Colon (tissue), 2 donors: ENCODE data around the gene TRIM40.

Experiments
- FAIRE-seq: peaks from 2 replicates; lab custom pipeline; 2012; peaks lifted over from hg19 to GRCh38; lab: Jason Lieb, UNC
- donor health status: control.
- donor health status: control.

The TRIM40 gene, protein sequence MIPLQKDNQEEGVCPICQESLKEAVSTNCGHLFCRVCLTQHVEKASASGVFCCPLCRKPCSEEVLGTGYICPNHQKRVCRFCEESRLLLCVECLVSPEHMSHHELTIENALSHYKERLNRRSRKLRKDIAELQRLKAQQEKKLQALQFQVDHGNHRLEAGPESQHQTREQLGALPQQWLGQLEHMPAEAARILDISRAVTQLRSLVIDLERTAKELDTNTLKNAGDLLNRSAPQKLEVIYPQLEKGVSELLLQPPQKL

DNA sequence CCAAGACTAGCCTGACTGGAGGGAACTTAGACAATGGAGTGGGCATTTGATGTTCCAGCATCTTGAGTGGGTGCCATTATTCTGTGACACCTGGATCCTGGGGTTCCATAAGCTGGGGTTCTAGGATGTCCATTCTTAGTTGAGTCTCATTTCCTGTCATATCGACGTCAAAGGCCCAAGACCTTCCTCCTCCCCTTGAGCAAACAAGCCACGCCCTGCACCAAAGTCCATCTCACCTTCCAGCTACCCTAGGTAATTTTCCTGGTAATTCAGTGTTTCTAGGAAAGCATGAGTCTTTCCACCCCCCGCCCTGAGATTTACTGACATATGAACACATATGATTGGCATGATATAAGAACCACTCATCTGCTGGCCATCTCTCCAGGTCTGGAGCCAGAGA, at the start of gene TRIM40:
TSS of gene TRIM40 (plus strand) at position 384 of the 400 bp plus-strand sequence. CDS start 897 bp downstream, outside the sequence.
- no peak for FAIRE-seq

DNA sequence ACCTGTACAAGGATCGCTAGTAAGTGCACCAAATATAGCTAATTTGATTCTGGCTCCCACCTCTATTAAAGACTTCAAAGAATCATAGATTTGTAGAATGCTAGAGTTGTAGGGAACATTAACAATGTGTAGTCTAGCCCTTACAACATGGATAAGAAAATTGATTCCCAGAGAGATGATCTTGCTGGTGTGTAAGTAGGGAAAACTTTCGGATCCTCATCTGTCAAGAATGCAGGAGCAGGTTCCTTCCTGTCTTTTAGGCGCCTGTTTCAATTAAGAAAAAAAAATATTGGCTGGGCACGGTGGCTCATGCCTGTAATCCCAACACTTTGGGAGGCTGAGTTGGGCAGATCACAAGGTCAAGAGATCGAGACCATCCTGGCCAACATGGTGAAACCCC, 48.1 kb upstream of the TRIM40 start:
- no peak for FAIRE-seq

DNA sequence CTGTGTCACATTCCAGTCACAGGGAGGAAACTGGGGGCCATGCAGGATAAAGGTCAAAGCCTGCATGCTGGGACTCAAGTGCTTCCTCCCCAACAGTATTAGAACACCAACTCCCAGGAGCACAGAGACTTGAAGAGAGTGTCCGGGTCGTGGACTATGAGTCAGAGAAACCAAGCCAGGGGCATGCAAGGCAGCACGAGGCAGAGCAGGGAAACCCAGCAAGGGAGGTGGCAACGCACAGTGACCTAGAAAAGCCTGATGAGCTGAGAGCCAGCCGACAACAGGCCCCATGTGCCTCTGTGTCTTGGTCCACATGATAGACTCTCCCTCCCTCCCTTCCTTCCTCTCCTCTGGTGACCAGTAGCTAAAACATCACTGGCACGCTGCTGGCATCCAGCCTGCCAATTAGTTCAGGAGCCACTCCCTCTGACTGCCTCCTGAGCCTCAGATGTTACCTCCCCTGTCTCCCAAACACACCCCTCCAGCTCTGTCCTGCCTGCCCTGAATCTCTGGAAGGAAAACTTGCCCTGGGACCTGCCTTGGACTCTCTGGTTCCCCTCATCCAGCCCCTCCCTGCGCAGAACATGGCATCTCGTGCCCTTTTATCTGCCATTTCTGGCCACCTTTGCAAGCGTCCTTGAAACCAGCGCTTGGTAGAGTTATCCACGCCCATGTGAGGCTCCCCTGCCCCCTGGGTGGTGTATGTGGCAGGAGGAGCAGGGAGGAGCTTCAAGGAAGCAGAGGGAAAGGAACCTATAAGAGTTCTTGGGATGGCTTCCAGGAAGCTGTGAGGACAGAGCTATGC, 44.2 kb upstream of the TRIM40 start:
- FAIRE-seq, result no peak

DNA sequence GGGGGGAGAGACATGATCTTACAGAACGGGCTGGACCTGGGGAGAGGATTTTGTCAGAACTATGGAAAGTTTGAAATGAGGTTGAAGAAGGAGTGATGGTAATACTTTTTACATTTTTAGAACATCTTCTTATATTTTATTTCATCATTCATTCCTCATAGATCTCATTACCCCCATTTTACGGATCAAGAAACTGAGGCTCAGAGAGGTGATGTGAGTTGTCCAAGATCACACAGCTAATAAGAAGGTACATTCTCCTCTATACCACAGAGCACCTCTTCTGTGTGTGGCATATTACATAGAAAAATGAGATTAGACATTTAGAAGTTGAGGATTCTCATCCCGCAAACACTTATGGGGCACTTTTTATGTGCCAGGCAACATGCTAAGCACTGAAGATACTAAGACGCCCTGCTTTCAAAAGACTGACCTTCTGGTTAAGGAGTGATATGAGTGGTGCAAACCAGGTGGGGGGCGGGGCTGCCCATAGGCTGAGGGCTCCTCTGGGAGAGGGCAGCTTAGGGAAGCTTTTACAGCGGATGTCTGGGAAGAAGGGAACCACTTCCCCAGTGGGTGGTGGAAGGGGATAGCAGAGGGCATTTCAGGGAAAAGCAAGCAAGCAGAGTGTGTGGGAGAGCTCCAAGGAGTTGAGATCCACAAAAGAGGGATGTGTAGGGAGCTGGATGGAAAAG, 42.9 kb upstream of the TRIM40 start:
- FAIRE-seq, result no peak

DNA sequence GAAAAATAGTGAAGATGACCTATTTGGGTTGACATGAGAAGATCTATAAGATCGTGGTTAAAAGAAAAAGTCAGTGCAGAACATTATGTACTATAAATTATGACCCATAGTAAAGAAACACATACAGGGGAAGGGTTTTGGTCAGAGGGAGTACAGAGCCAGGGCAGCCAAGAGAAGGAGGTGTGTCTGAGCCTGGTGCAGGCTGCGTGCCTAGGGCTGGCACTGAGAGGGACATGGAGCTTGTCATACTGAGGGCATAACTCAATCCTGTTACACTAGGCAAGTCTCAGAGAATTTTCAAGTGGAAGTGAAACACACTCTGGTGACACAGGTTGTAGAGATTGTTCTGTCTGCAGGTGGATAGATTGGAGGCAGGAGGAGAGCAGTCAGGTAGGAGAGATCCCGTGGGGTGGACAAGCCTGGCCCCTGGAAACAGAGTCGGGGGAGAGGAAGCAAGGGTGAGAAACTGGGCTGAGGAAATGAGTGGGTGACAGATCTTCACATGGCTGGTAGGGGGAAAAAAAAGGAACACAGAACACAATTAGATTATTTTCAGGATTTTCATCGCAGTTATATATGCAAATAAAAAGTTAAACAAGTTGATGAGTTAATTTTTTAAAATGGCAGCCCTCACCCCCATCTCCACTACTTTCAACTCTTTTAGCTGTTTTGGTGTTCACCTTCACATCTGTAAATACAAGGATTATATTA, 41.8 kb upstream of the TRIM40 start:
- no peak for FAIRE-seq

DNA sequence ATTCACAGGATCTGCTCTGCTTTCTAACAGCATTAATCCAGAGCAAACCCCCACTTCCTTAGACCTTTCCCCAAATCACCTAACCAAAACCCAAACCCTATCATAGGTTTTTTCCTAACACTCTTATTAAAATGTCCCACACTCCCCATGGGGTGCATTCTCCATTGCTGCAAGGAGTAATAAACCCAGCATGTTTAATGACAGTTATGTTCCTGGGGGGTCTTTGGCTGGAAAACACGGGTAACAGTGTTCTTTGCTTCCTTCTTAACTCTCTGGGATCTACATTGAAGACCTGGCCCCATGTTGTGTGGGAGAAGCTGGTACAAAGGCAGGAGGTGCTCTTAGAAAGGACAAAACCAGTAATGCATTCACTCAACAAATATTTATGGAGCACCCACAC, 39.1 kb upstream of the TRIM40 start:
- FAIRE-seq, result no peak

DNA sequence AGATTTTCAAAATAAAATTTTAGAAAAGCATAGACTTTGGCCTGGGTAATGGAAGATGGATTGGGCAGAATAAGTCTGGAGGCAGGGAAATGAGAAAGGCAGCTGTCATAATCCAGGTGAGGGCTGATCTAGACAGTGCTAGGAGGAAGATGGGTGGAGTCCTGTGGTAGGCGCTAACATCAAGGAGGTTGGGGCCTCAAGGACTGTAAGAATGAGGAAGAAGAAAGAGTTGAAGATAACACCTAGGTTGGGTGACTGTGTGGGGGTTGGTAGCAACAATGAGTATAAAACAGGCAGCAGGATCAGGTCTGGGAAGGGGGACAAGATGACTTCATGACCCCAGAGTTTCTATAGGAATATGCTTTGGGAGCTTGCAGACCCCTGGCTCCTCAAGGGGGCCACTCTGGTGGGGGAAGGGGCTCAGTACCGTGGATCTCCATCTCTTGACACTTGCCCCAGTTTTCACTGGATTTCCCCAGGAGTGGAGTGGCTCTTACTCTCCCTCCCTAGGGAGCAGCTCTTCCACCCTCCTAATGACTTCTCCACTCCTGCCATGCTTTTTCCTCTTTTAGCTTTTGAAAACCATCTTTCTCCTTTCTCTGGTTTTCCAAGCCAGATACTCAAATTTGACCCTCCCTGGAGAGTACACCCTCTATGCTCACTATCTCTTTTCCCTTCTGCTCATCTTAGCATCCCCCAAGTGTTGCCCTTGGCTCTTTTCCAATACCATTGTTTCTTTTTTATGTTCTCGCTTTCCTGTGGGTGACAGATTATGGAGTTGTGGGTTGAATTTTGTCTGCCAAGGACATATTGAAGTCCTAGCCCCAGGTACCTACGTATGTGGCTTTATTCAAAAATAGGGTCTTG, 37.8 kb upstream of the TRIM40 start:
- FAIRE-seq, result no peak

DNA sequence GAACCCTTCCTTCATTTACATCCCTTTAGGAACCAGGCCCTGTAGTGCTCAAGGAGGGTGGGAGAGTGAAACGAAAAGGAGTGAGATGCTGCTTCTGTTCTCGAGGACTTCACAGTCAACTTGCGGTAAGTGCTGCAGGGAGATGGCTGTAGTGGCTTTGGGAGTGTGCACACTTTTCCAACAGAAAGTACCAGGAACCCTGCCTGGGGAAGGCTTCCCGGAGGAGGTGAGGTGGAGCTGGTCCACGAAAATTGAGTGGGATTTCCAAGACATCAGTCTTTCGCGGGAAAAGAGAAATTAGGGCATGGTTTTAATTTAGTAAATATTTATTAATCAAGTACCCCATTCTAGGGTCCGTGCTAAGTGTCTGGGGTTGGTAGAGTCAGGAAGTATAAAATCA, 35.8 kb upstream of the TRIM40 start:
- no peak for FAIRE-seq

DNA sequence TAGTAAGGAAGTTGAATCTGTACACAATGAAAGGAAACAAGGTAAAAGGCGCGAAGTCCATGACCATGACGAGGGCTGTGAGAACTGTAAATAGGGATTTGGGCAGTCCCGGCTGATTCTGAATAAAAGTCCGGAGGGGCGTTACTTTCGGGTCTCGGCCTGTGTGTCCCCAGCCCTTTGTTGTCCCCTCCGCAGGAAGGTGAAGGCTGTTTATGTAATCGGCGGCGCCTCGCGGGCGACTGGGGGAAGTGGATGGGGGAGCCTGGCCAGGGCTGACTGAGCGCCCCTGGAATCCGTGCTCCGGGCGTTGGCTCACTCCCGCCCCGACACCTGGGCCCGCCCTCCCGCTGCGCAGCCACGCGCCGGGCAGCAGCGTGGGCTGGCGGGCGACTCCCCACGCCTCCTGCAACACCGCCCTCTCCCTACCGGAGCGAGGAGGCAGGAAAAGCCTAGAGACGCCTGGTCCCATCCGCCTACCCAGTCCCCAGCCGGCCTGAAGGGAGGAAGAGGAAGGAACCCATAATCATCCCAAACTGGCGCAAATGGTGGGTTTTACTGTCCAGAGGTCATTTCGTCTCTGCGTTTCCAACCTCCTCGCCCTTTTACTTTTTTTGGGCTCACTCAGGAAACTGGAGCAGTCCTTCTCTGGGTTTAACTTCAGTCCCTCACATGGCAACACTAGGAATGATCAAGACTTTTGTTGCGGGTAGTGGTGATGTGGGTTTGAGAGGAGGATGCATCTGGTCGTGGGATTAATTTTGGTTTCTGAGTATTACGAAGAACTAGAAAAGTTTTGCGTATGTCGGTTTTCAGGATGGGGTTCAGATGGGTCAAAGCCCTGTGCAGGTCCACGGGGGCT, 35.1 kb upstream of the TRIM40 start:
- FAIRE-seq, result no peak

DNA sequence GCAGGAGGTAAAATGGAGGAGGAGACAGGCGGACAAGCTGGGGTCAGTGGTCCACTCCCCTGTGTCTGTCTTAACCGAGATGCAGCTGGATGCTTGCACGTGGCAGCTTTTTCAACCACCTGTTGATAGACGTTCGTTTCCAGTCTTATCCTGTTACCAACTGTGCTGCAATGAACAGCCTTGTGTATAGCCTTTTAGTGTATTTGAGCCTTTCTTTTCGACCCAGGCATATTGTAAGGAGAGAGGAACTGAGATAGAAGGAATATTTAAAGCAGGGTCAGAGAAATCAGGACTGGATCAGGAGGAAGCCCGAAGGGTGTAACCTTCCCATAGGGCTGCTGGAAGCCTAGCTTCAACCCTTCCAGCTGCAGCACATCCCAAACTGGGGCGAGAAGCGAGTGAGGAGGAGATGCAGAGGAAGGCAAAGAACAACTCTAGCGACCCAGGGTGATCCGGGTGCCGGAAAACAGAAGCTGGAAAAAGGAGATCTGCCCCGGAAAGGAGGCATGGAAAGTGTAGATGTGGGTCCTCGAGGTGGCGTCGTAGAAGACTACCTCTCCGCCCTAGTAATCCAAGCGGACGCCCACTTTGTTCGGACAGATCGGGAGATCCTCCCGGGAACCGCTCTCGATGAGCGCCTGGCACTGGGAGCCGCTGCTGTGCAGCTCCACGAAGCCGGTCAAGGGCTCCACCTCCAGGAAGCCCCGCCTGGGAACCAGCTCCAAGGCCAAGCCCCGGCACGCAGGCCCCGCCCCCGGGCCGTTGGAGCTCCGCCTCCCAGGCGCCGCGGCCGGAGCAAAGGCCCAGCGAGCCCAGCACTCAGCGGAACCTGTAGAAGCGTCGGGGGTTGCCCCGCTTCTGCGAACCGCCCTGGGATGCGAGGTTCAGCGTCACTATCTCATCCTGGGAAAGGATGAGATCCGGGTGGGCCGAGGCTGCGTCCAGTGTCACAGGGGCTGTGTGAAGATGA, 34.2 kb upstream of the TRIM40 start:
- FAIRE-seq, result no peak

DNA sequence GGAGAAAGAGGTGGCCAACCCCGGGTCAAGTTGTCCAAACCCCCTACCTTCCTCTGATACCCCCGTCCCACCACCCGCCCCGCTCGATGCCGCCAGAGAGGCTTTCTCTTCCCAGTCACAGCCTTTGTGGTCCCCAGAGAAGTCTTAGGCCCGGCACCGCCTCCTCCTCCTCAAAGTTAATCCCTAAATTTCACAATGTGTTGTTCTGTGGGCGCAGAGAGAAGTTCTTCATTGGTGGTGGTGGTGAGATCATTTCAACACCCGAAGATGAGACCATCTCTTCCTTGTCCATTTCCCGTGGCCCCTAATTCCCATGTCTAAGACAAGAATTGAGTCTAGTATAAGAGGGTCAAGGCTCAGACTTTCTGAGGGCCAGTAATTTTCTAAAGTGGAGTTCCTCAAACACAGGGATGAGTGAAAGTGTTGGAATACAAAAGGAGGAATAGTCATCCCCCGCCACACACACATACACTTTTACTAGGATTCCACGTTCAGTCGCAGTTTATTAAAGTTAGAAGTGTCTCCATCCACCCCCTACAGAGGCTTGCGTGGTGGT, 33.4 kb upstream of the TRIM40 start:
- FAIRE-seq, result no peak

DNA sequence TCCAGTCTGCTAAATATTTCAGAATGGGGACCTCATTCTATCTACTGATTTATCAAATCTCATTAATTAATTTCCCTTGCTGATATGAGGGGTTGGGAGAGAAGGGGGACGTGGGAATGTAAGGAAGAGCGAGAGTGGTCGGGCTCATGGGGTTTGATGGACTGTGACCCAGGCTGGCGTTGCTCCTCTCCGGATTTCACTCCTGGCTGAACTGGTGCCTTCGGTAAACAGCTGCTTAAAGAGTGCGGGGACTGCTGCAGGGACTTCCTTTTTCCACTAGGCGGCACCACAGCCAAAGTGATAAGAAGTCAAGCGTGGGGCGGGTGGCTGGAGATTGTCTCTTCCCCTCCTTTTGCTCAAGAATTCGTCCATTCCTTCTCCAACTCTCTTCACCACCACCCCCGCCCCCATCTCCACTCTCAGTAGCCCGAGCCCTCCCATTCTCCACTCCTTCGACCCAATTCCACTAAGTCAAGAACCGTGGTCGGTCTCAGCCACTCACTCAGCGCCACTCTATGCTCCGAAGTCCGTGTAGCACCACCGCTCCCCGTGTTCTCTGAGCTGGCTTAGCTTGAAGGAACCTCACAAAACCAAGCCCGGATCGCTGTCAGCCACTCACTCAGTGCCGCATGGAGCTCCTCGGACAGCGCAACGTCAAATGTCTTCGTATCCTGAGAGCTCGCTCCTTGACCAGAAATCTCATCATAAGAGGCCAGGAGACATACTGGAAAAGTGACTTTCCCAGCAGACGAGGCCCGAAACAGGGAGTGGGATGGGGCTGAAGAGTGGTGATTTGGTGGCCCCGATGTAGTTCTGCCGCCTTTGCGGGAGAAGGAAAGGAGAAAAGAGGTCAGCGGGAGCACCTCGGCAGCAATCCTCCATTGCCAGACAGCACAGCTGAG, 32.7 kb upstream of the TRIM40 start:
- no peak for FAIRE-seq

DNA sequence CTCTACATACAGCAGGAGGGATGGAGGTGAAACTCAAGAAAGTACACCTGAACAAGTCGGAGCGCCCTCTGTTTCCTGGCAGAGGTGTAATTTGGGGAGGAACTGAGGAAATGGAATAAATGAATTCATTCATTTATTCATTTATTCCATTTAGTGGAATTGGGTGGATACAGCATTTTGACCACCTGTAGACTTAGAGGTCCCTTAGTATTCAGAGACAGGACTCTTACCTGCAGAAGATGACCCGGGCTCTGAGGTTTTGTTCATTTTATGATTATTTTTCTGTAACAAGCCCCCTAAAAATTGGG, 32.1 kb upstream of the TRIM40 start:
- FAIRE-seq, result no peak

DNA sequence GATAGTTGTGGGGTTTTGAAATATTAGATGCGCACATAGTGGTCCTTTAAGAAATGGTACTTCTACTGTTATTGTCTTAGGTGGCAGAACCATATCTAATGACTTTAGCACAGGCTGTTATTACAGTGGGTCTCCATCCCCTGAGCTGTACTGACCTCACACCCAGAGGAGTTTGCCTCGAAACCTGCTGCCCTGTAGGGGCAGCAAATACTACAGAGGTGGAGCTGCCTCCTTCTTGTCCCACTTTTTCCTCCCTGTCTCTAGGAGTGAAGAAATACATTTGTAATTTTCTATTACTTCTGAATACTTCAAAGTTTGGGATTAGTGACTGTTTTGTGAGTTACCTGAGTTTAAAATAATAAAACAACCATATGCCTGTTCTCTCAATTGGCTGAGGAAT, 31.3 kb upstream of the TRIM40 start:
- FAIRE-seq, result no peak

DNA sequence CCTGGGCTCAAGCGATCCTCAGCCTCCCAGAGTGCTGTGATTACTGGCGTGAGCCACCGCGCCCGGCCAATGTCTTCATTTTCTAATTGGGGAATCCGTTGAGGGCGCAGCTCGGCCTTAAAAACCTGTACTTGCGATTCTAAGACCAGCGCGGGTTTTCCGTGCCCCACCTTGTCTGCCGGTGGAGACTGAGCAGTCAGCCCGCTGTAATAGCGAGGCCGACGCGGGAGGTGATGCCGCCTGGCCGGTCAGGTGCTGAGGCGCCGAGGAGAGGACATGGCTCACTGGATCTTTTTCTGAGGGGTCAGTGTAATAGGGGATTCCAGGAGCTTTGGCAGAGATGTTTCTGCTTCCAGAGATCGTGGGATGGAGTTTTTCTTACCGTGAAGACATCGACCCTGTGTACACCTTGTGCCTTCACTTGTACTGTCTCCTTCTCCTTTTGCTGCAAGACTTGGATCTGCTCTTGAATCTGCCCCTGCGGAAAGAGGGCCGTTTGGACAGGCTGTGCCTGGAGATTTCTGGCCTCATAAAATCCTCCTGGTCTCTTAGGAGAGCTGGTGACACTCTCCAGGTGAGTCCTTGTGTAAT, 24.6 kb upstream of the TRIM40 start:
- no peak for FAIRE-seq

DNA sequence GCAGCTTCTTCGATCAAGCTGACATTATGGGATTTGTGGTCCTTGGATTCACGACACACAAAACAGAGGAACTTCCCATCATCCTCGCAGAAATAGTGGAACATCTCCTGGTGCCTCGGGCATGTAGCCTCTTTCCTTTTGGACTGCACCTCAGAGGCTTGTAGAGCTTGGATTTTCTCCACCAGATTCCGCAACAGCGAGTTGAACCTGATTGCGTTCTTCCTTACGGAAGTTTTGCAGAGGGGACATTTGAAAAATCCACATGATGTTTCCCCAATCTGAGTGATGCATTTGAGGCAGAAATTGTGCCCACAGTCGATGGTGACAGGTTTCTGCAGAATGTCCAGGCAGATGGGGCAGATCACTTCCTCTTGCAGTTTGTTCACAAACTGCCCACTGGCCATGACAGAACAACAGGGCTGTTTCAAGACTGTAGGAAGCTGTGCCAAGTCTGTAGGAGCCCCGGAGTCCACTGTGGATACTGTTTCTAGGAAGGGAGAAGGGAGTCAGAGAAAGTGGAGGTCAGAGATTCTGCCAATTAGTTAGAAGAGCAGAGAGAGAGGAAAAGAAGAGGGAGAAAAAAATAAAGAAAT, 23.4 kb upstream of the TRIM40 start:
- no peak for FAIRE-seq

DNA sequence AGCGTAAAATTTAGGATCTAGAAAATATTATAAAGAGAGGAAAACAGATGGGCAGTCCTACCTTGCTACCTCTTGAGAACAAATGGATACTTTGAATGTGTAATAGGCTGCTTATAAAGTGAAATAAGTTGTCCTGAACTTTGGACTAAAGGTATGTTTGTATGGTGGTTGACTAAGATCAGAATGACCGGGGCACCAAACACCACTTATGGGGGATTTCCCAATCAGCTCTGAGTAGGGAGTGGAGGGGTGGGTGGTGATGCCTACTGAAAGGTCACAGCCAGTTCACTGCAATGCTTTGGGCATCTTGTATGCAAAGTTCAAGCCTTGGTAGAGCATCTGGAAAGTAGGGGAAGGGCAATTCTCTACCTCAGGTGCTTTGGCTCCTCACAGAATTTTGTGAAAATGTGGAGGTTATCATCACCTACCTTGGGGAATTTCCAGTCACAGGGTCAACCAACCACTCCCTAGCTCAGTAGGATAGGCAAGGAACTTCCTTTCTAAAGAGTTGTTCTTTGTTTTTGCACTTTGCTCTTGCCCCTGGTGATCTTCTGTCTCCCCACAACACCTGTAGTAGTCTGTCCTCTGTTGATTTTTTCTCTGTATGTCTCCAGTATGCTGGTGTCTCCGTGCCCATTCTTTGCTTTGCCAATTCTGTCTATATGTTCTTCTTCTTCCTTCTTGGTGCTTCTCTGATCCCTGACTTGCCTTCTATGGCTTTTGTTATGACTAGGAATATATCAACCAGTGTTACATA, 22.8 kb upstream of the TRIM40 start, which contains the start of gene TRIM31:
TSS of gene TRIM31 (minus strand) at position 88 of the 757 bp plus-strand sequence. CDS start 285 bp downstream, outside the sequence.
- FAIRE-seq, result no peak
